GM12865 (cell line): ENCODE data around the gene BICDL1.

Source experiments
- DNase-seq: peaks from one replicate; pipeline ENCODE4 v3.0.0; 2010; ENCODE audit warnings: low read depth
- H3K4me3 ChIP-seq: 2 replicates; pipeline ENCODE4 v1.5.1; 2011; ENCODE audit warnings: mild to moderate bottlenecking, low read depth, low read length, control low read depth
- TF ChIP-seq, protein P1 (sequence below): IDR thresholded peaks from 2 replicates; pipeline ENCODE4 v1.5.1; 2011; ENCODE audit warnings: low read length, control low read depth, low read depth, inconsistent platforms; ENCODE audit not compliant: insufficient read depth; ENCODE audit errors: missing control alignments

The BICDL1 gene

DNA sequence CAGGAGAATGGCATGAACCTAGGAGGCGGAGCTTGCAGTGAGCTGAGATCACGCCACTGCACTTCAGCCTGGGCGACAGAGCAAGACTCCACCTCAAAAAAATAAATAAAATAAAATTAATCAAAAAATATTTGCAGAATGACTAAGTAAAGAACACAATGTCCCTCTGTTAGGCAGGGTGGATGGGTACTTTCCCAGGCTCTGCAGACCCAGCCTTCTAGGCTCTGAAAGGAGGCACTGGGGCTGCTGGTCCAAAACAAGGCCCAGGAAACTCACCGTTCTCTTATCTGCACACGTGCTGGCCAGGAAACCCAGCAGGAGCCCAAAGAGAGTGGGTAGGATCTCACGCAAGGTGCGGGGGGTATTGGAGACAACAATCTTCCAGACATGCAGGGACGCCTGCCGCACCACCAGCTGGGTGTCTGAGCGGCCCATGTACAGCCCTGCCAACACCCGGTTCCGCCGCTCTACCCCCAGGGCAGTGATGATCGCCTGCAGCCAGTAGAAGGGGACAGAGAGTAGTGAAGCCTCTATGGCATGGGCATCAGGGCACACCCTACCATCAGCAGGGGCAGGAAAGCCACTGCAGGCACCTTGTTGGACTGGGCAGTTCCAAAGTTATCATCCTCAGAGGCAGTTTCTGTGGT is 153.3 kb downstream of the BICDL1 start:
- H3K4me3 ChIP-seq = no peak overlapping the region
- DNase-seq = no peak
- TF ChIP-seq, protein P1, sequence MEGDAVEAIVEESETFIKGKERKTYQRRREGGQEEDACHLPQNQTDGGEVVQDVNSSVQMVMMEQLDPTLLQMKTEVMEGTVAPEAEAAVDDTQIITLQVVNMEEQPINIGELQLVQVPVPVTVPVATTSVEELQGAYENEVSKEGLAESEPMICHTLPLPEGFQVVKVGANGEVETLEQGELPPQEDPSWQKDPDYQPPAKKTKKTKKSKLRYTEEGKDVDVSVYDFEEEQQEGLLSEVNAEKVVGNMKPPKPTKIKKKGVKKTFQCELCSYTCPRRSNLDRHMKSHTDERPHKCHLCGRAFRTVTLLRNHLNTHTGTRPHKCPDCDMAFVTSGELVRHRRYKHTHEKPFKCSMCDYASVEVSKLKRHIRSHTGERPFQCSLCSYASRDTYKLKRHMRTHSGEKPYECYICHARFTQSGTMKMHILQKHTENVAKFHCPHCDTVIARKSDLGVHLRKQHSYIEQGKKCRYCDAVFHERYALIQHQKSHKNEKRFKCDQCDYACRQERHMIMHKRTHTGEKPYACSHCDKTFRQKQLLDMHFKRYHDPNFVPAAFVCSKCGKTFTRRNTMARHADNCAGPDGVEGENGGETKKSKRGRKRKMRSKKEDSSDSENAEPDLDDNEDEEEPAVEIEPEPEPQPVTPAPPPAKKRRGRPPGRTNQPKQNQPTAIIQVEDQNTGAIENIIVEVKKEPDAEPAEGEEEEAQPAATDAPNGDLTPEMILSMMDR = no peak
